GM12801 (cell line): ENCODE results near the gene TYMP.

Experiments used
- CTCF ChIP-seq: IDR thresholded peaks from one replicate; pipeline ENCODE4 v1.5.1; 2011; ENCODE audit warnings: control low read depth; ENCODE audit not compliant: insufficient read length; ENCODE audit errors: extremely low read depth

The TYMP gene

GRCh38 chr22:50488006-50488677, 41.7 kb downstream of the TYMP start:
- no peak for TF ChIP-seq CTCF

- TF ChIP-seq CTCF: no peak
These were observed 42.4 kb downstream of the TYMP start for GRCh38 chr22:50487290-50488005.

GRCh38 chr22:50486561-50487289, 43.1 kb downstream of the TYMP start, which contains the start of gene MIOX:
MIOX (plus strand) TSS chr22:50486859; CDS start chr22:50486898, 39 bp downstream.
- no peak for TF ChIP-seq CTCF

- no peak for TF ChIP-seq CTCF
These were observed 44.3 kb downstream of the TYMP start for GRCh38 chr22:50485221-50486131.

GRCh38 chr22:50483977-50484853, 45.6 kb downstream of the TYMP start:
- TF ChIP-seq CTCF: no peak

- no peak for TF ChIP-seq CTCF
These were observed 46.3 kb downstream of the TYMP start for GRCh38 chr22:50483556-50483955.
